HL-60/S4 (cell line): ENCODE results near the gene ERC2.

Source experiments
- in situ Hi-C: fragments of 300-500 bp; cut with MboI; formaldehyde crosslinking; loops from 2 replicates; pipeline ENCODE4 v1.14.3; 2022; ENCODE audit warnings: low sequenced_read_pairs

Gene ERC2

GRCh38 chr3:55775366-55776154 is 692.7 kb downstream of the ERC2 start:
- in situ Hi-C loops = no loop called here

DNA sequence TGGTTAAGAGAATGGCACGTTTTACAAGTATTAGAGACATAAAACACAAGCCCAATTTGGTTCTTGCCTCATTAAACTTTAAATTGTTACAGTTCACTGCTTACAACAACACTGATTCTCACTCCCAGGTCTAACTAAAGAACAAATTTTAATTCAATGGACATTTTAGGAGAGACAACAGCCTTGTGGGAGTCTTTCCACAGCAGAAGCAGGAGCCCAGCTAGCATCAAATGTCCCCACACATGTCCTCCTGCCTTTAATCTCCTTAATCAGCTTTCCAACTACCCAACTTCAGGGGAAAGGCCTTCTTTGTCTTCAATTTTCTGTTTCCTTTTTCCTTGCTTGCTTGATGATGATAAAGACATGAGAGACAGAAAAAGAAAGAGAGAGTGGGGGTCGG is 693.4 kb downstream of the ERC2 start:
- in situ Hi-C loops = no loop called here

DNA sequence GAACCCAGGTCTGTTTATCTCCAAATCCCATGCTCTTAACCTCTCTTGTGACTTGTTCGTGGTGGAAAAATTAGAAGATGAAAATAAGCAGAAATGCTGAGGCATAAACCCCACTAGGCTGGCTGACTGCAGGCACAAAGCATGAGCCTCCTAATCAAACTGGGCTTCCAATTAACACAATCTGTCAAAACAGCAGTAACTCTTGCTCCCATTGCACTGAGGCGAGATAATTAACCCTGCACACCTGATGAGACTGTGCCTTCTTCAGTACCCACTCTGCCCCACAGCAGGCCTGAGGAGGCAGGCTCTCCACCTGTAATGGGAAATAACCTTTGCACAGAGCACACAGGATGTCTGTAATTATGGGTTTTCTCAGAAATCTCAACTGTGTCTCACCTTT is 696.8 kb downstream of the ERC2 start:
- in situ Hi-C loops = no loop called here

DNA sequence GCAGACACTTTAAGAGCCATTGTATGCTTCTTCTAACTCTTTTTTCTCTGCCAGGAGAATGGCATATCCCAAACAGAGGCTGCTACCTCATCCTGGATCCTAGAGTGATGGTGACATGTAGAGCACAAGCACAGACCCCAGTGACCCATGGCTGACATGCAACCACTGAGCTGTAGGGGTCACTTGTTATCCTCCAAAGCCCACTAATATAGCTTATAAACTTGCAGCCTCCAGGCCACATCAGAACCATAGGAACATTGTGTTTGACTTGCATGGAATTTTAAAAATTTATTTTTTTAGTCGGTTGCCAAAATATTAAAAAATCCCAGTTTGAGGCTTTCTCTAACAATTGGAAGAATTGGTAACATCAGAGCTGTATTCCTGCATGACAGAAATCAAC is 698.2 kb downstream of the ERC2 start:
- in situ Hi-C loops = no loop called here

DNA sequence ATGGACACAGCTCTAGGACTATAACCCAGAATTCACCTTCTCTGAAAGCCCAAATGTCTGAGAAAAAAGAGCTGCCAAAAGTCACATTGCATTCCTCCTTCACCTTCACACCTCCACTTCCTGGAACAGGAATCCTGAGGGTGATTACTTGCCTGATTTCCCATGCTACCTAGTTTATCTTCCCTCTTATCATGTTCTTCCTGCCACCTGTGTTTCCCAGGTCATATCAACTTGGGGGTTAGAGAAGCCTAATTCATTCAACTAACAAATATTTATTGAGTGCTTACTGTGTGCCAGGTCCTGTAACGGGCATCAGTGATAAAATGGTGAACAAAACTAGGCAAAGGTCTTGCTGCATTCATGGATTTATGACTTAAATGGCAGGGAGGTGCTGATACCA is 701.5 kb downstream of the ERC2 start:
- in situ Hi-C loops = no loop called here

DNA sequence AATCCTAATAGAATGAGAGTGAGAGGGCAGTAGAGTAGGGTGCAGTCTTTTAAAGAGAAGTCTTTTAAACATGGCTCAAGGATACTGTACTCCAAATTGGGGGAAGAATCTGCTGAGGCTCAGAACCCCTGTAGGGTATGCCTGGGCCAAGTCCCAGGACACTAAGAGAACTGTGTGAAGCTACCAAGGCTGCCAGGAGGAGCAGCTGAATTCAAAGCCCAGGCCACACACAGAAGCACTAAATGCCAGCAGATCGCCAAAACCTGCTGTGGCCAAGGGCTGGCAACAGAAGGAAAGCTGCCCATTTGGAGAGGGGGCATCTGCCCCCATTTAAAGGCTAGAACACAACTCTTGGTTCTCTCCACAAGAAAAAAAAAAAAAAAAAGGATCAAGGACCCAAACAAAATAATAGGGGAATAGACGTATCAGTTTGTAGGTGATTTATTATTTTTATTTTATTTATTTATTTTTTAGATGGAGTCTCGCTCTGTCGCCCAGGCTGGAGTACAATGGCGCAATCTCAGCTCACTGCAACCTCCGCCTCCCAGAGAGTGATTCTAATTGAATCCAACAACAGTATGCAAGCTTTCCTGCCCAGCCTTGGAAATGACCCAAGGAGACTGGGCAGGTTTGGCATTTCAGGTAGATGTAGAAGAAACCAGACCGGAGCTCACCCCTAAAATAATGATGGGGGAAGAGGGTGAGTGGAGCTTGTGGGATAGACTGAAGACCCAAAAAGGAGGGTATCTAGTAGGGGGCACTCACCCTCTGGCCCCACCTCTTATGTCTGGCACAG is 702.2 kb downstream of the ERC2 start:
- in situ Hi-C loops = no loop called here

DNA sequence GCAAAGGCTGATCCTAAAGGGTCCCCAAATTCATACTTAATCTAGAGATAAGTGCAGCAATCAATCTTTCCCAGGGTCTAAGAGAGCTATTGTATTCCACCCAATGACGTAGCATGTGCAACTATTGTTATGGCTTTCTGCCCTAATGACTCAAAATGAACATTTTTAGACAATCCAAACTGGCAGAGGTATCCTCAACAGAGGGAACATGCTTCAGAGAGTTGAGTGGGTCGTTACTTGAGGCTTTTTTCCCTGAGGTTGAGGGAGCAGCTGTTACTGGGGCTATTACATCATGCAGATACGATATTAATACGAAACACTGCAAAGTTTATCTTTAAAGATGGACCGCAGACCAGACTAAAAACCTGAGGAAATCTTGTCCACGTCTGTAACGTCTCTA is 702.9 kb downstream of the ERC2 start:
- in situ Hi-C loops = no loop called here

GRCh38 chr3:55756976-55757375 is 711.3 kb downstream of the ERC2 start:
- in situ Hi-C loops = no loop called here

DNA sequence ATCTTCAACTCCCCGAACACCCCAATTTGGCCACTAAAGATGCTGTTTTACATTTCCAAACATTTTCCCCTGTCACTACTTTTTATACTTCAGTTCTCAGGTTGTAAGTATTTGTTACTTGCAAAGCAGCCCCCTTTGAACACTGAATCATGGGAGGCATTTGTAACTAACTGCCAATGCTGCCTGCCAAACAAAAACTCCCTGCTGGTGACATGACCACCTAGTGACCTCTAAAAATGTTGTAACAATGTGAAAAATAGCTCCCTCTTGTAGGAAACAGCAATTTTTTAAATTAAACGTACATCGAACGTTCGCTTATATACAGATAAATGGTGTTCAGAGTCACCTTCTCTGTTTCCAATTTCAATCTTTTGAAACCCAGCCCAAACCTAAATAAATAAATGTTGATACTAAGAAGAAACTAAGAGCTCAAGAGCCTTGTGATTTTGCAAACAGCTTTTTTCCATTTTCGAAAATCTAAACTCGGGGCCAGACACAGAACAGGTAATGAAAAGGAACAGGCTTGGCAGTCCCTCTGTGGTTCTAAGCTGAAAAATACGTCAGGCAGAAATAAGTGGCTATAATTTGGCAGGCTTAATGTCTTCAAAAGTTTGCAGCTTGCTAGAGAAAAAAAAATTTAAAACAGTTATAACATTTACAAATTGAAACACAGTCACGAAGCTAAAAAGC is 712.6 kb downstream of the ERC2 start:
- in situ Hi-C loops = no loop called here

DNA sequence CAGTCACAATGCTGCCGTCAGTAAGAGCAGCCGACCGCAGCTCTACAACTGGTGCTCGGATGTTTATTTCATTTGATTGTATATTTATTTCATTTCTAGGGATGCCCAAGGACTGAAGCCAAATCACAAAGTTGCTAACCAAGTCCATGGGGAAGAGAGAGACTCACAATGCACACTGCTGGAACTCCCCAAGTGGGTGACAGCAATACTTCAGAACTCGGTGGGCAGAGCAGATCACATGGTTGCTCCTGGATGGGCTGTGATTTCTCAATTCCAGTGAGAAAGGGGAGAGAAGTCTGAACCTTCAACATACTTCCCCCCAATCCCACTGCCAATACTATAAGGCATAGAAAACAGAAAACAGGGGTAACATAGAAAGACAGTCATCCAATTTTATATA is 715.4 kb downstream of the ERC2 start:
- in situ Hi-C loops = no loop called here

DNA sequence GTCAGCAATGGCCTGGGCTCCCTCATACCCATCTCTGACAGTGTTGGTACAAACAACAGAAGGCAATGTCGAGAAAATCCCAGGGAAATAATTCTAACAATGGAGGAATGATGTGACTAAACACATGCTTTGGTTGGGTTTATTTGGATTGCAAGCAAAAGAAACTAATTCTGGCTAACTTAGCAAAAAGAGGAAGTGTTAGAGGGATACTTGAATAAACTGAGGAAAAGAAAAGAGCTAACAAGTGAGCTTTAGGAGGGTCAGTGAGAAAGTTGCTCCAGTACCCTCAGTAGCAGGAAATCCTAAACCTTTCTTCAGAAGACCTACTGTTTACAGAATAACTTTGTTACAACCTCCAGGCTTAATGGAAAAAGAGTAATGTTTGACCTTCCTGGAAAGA is 716.5 kb downstream of the ERC2 start:
- in situ Hi-C loops = no loop called here

GRCh38 chr3:55750525-55750924 is 717.7 kb downstream of the ERC2 start:
- in situ Hi-C loops = no loop called here

DNA sequence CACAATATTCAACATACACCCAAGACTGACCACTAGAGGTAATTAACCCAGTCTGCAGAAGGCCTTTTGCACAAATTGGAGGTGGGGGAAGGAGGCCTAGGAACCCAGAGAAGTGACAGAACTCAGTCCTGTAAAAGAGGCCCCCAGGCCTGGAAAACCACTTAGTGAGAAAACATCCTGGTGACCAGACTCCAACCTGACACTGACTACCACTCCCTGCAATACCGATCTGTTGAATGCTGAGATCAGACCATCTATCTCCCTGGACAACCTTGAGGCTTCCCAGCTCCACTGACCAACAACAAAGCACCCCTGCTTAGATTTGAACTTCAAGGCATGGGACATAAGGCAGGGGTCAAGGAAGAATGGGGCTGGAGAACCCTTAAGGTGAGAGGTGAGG is 719.2 kb downstream of the ERC2 start:
- in situ Hi-C loops = no loop called here

- in situ Hi-C loops = no loop called here
These were observed 721.4 kb downstream of the ERC2 start for GRCh38 chr3:55746808-55747413.

- in situ Hi-C loops = no loop called here
These were observed 725.5 kb downstream of the ERC2 start for GRCh38 chr3:55742832-55743136.

DNA sequence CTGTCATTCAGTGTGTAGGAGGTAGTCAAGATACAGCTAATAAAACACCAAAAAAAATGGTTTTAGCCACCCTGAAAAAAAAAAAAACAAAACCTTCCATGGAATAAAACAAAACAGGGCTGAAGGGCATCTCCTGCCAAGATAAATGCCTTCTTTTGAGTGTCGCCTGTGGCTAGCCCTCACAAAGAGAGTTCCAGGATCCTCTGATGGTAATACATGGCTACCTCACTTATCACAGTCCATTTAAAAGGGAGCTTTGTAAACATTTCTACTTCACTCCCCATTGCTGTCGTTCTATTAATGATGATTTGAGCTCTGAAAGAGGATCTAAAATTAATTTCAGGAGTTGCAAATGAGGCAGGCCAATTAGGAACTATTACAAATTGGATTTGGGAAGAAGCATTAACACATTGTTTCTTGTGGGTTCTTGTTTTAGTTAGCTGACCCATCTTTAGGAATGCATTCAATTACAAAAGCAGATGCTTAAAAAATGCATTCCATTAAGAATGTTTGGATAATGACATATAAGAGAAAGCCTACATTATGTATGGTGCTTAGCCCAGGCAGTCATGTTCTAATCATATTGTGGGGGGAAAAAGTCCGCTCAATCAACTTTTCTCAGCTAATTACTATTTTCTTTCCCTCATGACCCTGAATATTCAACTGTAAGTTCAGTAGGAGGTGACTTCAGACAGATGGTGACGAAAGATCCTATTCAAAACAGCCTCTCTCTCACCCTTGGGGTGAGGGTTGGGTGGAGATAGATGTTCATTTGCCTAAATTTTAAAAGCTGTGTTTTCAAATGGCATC is 726.0 kb downstream of the ERC2 start:
- in situ Hi-C loops = no loop called here

GRCh38 chr3:55737186-55737585 is 731.1 kb downstream of the ERC2 start:
- in situ Hi-C loops = no loop called here

DNA sequence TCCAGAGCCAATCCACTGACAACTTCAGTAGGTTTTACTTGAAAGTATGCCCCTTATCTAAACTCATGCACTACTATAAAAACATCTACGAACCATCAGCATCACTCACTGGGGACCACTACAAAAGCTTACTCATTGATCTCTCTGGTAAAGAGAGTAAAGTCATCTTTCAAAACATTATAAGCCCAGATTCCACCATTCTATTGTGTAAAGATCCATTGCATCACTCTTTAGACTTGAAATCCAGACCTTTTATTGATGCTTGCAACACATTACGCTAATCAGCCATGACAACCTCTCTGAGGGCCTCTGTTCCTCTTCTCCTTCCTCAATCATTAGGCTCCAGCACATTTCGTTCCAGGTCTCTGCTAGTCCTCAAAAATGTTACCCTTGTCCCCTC is 732.3 kb downstream of the ERC2 start:
- in situ Hi-C loops = no loop called here

- in situ Hi-C loops = no loop called here
These were observed 736.5 kb downstream of the ERC2 start for GRCh38 chr3:55731741-55732140.

- in situ Hi-C loops = no loop called here
These were observed 738.7 kb downstream of the ERC2 start for GRCh38 chr3:55729546-55729945.
